Astrocyte of the spinal cord (primary cell): ENCODE results near the gene RUNX1.

ENCODE experiments used
- DNase-seq: peaks from one replicate; pipeline ENCODE4 v3.0.0; 2011; ENCODE audit warnings: low read depth, low spot score
- H3K4me3 ChIP-seq: 2 replicates; pipeline ENCODE4 v1.5.1; 2011; ENCODE audit warnings: low read depth, mild to moderate bottlenecking, low read length, moderate library complexity
- CTCF ChIP-seq: IDR thresholded peaks from 2 replicates; pipeline ENCODE4 v1.5.1; 2012; ENCODE audit warnings: low read depth, mild to moderate bottlenecking, low read length, inconsistent platforms
- in situ Hi-C: cut with HindIII; loops from 2 replicates; pipeline ENCODE4 v1.10.0; 2017; ENCODE audit warnings: low sequenced_read_pairs

The RUNX1 gene

GRCh38 chr21:34857874-34858273 is 191.2 kb downstream of the RUNX1 start:
- in situ Hi-C loops: no loop called here
- DNase-seq: no peak
- TF ChIP-seq CTCF: peak; percentile 37
- no peak overlapping the region for H3K4me3 ChIP-seq

GRCh38 chr21:34857122-34857713 is 191.9 kb downstream of the RUNX1 start:
- in situ Hi-C loops: no loop called here
- peak; percentile 64 for DNase-seq
- no peak overlapping the region for H3K4me3 ChIP-seq
- TF ChIP-seq CTCF: no peak

- in situ Hi-C loops: no loop called here
- H3K4me3 ChIP-seq: no peak overlapping the region
- DNase-seq: no peak
- no peak for TF ChIP-seq CTCF
Observed at GRCh38 chr21:34852448-34852847, 196.7 kb downstream of the RUNX1 start.

- in situ Hi-C loops: no loop called here
- TF ChIP-seq CTCF: no peak
- H3K4me3 ChIP-seq: no peak overlapping the region
- no peak for DNase-seq
Observed at GRCh38 chr21:34850166-34850690, 198.9 kb downstream of the RUNX1 start.

GRCh38 chr21:34846601-34847112 is 202.4 kb downstream of the RUNX1 start:
- no peak overlapping the region for H3K4me3 ChIP-seq
- DNase-seq: peak; percentile 92
- in situ Hi-C loops: no loop called here
- TF ChIP-seq CTCF: no peak

GRCh38 chr21:34845521-34846451 is 203.3 kb downstream of the RUNX1 start:
- in situ Hi-C loops: no loop called here
- no peak for TF ChIP-seq CTCF
- no peak overlapping the region for H3K4me3 ChIP-seq
- peak; percentile 95 for DNase-seq
